B cell (primary cell): Measurements from ENCODE around the gene SLC7A1. TPM values are rescaled to one million over a fixed set of nuclear protein-coding genes. Genes with fewer than 3 reads are reported as not detected.

Source experiments
- ATAC-seq: fragments of 200-7000 bp; cut with Tn5 transposase; one replicate; pipeline ENCODE4 v1.10.0; 2021; ENCODE audit warnings: low read depth, mild to moderate bottlenecking, moderate number of reproducible peaks, moderate library complexity
- CTCF ChIA-PET: fragments of 350-600 bp; sonication (Branson Sonifier 250); formaldehyde crosslinking; loops from one replicate; lab custom pipeline; 2021; ENCODE audit warnings: antibody characterized with exemption, inconsistent platforms; lab: Charles Lee
- POLR2A ChIA-PET: fragments of 350-600 bp; sonication (Branson Sonifier 250); formaldehyde crosslinking; loops from one replicate; lab custom pipeline; 2021; ENCODE audit warnings: antibody characterized with exemption; lab: Charles Lee
- DNase-seq: peaks from one replicate; pipeline ENCODE4 v3.0.0; 2013
- H2AFZ ChIP-seq: 2 replicates; pipeline ENCODE4 v1.6.1; 2012; ENCODE audit warnings: mild to moderate bottlenecking, low read depth, low read length; ENCODE audit not compliant: insufficient read depth, poor library complexity, severe bottlenecking
- H3K27ac ChIP-seq, 2 donors: 1 replicate in 1 of 2; 2 replicates in 1 of 2; pipeline ENCODE4 v1.5.1; 2012 to 2013; ENCODE audit warnings: low read length in 2 of 2, mild to moderate bottlenecking in 2 of 2, moderate library complexity in 1 of 2
- H3K27me3 ChIP-seq, 4 experiments: fragments of 200-600 bp in 1 of 4; sonication (generic) in 1 of 4; replicated peaks in 1 of 4; 1 replicate in 2 of 4; 2 replicates in 2 of 4; pipeline versions ENCODE4 v1.6.1 to v1.7.0; 2013 to 2016; ENCODE audit warnings: low read length in 3 of 4, mild to moderate bottlenecking in 2 of 4, mixed read lengths in 1 of 4, moderate library complexity in 1 of 4; ENCODE audit not compliant: insufficient read depth in 4 of 4, control insufficient read depth in 3 of 4; ENCODE audit errors: control extremely low read depth in 1 of 4
- H3K36me3 ChIP-seq, 2 experiments: replicated peaks in 1 of 2; 1 replicate in 1 of 2; 2 replicates in 1 of 2; pipeline versions ENCODE4 v1.6.1 to v1.7.1; 2013; ENCODE audit warnings: low read length in 1 of 2; ENCODE audit not compliant: insufficient read depth in 2 of 2, control insufficient read depth in 1 of 2; ENCODE audit errors: control extremely low read depth in 1 of 2, extremely low read depth in 1 of 2
- H3K4me1 ChIP-seq, 2 donors: fragments of 200-600 bp in 1 of 2; sonication (generic) in 1 of 2; 1 replicate in 1 of 2; 2 replicates in 1 of 2; pipeline versions ENCODE4 v1.5.1 to v1.6.1; 2013 to 2017; ENCODE audit warnings: low read length in 2 of 2; ENCODE audit not compliant: control insufficient read depth in 2 of 2, insufficient read depth in 2 of 2
- H3K4me2 ChIP-seq: replicated peaks from 2 replicates; pipeline ENCODE3; 2012; ENCODE audit warnings: mild to moderate bottlenecking, low read depth, low read length; ENCODE audit not compliant: poor library complexity, severe bottlenecking
- H3K4me3 ChIP-seq, 5 experiments: fragments of 200-600 bp in 1 of 5; sonication (generic) in 1 of 5; 1 replicate in 3 of 5; 2 replicates in 2 of 5; pipeline versions ENCODE4 v1.5.1 to v1.7.0; 2011 to 2016; ENCODE audit warnings: low read length in 4 of 5, mild to moderate bottlenecking in 4 of 5, low read depth in 2 of 5, control low read depth in 1 of 5, moderate library complexity in 1 of 5; ENCODE audit not compliant: insufficient read depth in 1 of 5; ENCODE audit errors: control extremely low read depth in 1 of 5, extremely low read depth in 1 of 5
- H3K79me2 ChIP-seq: fragments of 200-600 bp; sonication (generic); one replicate; pipeline ENCODE4 v1.6.0; 2016; ENCODE audit warnings: low read length; ENCODE audit not compliant: control insufficient read depth, insufficient read depth
- H3K9ac ChIP-seq: fragments of 200-600 bp; sonication (generic); 2 replicates; pipeline ENCODE4 v1.6.1; 2017; ENCODE audit warnings: mild to moderate bottlenecking, low read length, moderate library complexity
- H3K9me3 ChIP-seq, 3 donors: one replicate each; pipeline versions ENCODE4 v1.6.1 to v1.7.1; 2013; ENCODE audit warnings: low read length in 2 of 3; ENCODE audit not compliant: control insufficient read depth in 2 of 3, insufficient read depth in 1 of 3; ENCODE audit errors: control extremely low read depth in 1 of 3
- H4K20me1 ChIP-seq: 2 replicates; pipeline ENCODE4 v1.6.0; 2012; ENCODE audit warnings: mild to moderate bottlenecking, low read length; ENCODE audit not compliant: insufficient read depth, control insufficient read depth, poor library complexity, severe bottlenecking
- H3K27ac Mint-ChIP-seq: one replicate; pipeline ENCODE4 v1.8.0; 2021; ENCODE audit warnings: mixed read lengths
- H3K27me3 Mint-ChIP-seq: one replicate; pipeline ENCODE4 v1.8.0; 2021; ENCODE audit warnings: mixed read lengths
- H3K4me1 Mint-ChIP-seq: one replicate; pipeline ENCODE4 v1.8.0; 2021; ENCODE audit warnings: mixed read lengths
- H3K4me3 Mint-ChIP-seq: one replicate; pipeline ENCODE4 v1.8.0; 2021; ENCODE audit warnings: mixed read lengths
- H3K9me3 Mint-ChIP-seq: one replicate; pipeline ENCODE4 v1.8.0; 2022; ENCODE audit warnings: mixed read lengths; ENCODE audit not compliant: insufficient read depth
- CTCF ChIP-seq: fragments of 200-600 bp; IDR thresholded peaks from one replicate; pipeline ENCODE4 v1.8.0; 2022; ENCODE audit warnings: antibody characterized with exemption, mild to moderate bottlenecking
- EZH2 ChIP-seq: IDR thresholded peaks from 2 replicates; pipeline ENCODE4 v1.6.1; 2012; ENCODE audit warnings: borderline replicate concordance, low read depth, mild to moderate bottlenecking, moderate library complexity, low read length; ENCODE audit not compliant: insufficient read depth, poor library complexity, severe bottlenecking
- WGBS: methylation state at CpG from one replicate; pipeline ENCODE4 v1.1.5; 2013; ENCODE audit warnings: missing lambda C conversion rate; ENCODE audit not compliant: insufficient coverage; 5-methylcytosine and 5-hydroxymethylcytosine counted together
- intact Hi-C: fragments of 100-400 bp; cut with micrococcal nuclease; formaldehyde crosslinking; loops from one replicate; pipeline ENCODE4 v1.10.0; 2022
- polyA plus RNA-seq: library from polyadenylated mRNA; depleted of rRNA; stranded (reverse); fragments of >200 nt; gene quantifications from 2 replicates; pipeline ENCODE4 v1.2.3, GENCODE V29; 2012
- total RNA-seq, 2 donors: library from RNA; stranded (reverse); fragments of 120-200 nt in 1 of 2; gene quantifications; 1 replicate in 1 of 2; 2 replicates in 1 of 2; pipeline versions ENCODE4 v1.2.3 to v1.2.4, GENCODE V29; 2013 to 2022

SLC7A1 gene
- total and polyA plus RNA-seq, 2 donors (not counting 1 experiment from before 2014, with no cell fraction given), result 3.3 to 23.1 TPM

DNA sequence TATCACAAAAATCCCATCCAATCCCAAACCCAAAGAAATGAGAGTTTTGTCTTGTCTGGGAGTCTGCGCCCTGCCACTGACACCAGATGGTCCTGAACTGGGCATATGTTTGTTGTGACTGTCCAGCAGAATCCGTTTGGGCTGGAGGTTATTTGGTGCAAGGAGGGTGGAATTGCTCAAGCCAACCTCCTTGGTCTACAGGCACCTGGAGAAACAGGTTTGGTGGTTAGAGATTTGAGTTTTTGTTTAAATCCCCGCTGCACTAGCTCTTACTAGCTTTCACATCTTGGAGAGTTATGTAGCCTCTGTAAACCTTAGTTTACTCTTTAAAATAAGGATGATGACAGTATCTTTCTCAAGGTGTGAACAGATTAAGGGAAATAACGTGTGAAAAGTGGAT, 101.7 kb downstream of the SLC7A1 start:
- Mint-ChIP-seq H3K4me3 (no peak overlapping the region), H3K9me3 (no peaks in the 10 kb centered on the region), H3K4me1 (peaks cover 34% of the 10 kb centered on the region), H3K27ac (no peak overlapping the region), H3K27me3 (peaks cover 2% of the 10 kb centered on the region)
- H3K4me1 ChIP-seq, result peaks cover 36 to 39% of the 10 kb centered on the region in 2 donors
- no peaks in the 10 kb centered on the region for H4K20me1 ChIP-seq
- no peak for DNase-seq
- no peaks in the 10 kb centered on the region for H3K36me3 ChIP-seq
- no peak overlapping the region for H3K4me2 ChIP-seq
- ChIA-PET CTCF (interaction anchor here (1.5 to 6.8 kb wide), 3 partner anchors 14 to 621 kb away, joined by 5 to 53 read pairs (median 7); no protein-coding TSS in a partner anchor), POLR2A (no interaction called here)
- no peaks in the 10 kb centered on the region for H3K9me3 ChIP-seq
- 100% methylated on average over 2 of the region's 4 CpGs for WGBS
- H3K27me3 ChIP-seq, result peaks cover 0 to 4% (median 0%) of the 10 kb centered on the region in 4 experiments
- peak overlapping the region in 1 of 2 donors; percentile 6 for H3K27ac ChIP-seq
- H3K4me3 ChIP-seq, result no peak overlapping the region
- no peak overlapping the region for H2AFZ ChIP-seq
- intact Hi-C loops, result loop anchor here (2.0 to 10.0 kb wide), 3 partner anchors 19 to 1241 kb away; partner anchors contain the start of genes ALOX5AP and SLC7A1
- TF ChIP-seq CTCF (no peak), EZH2 (no peak)
- no peak for ATAC-seq
- no peaks in the 10 kb centered on the region for H3K79me2 ChIP-seq
- H3K9ac ChIP-seq, result no peak overlapping the region

- Histone ChIP-seq H3K9ac (no peak overlapping the region), H3K27me3 (peaks cover 0 to 7% (median 1%) of the 10 kb centered on the region in 4 experiments), H3K79me2 (no peaks in the 10 kb centered on the region), H3K27ac (no peak overlapping the region), H3K4me3 (no peak overlapping the region), H3K36me3 (no peaks in the 10 kb centered on the region), H4K20me1 (no peaks in the 10 kb centered on the region), H3K9me3 (no peaks in the 10 kb centered on the region), H2AFZ (no peak overlapping the region), H3K4me2 (no peak overlapping the region), H3K4me1 (peaks cover 24 to 26% of the 10 kb centered on the region in 2 donors)
- intact Hi-C loops, result loop anchor here (10.0 kb wide), 1 partner anchor 1244 kb away; the partner anchor contains the start of gene ALOX5AP
- peaks cover 25% of the 10 kb centered on the region for H3K4me1 Mint-ChIP-seq
- no peak overlapping the region for H3K4me3 Mint-ChIP-seq
- no peaks in the 10 kb centered on the region for H3K9me3 Mint-ChIP-seq
- no peak overlapping the region for H3K27ac Mint-ChIP-seq
- no peak for DNase-seq
- POLR2A ChIA-PET, result no interaction called here
- WGBS, result 93% methylated on average over 2 of the region's 2 CpGs
- CTCF ChIA-PET, result interaction anchor here (1.0 kb wide), 1 partner anchor 17 kb away, joined by 4 read pairs; no protein-coding TSS in a partner anchor
- peaks cover 14% of the 10 kb centered on the region for H3K27me3 Mint-ChIP-seq
- no peak for TF ChIP-seq CTCF
- TF ChIP-seq EZH2, result no peak
- no peak for ATAC-seq
Observed at GRCh38 chr13:29491248-29491647, 104.2 kb downstream of the SLC7A1 start.
